ENCODE measurements around the gene SPG21.

- no peak for TF ChIP-seq ATF3 (IDR thresholded peaks at IDR 0.05; ENCODE audit: insufficient read depth, low read depth, low read length)
- no peak for TF ChIP-seq POLR2AphosphoS5 (IDR thresholded peaks at IDR 0.05; ENCODE audit: low read depth, low read length)
- no peak for TF ChIP-seq CREB1 (IDR thresholded peaks at IDR 0.05)
These were observed 63.1 kb downstream of the SPG21 start for GRCh38 chr15:64926661-64927060.

Measured in H1 (cell line).